Endothelial cell of umbilical vein (primary cell): ENCODE data around the gene C2. TPM values are rescaled to one million over a fixed set of nuclear protein-coding genes. Genes with fewer than 3 reads are reported as not detected.

Source experiments
- BruUV-seq: library from RNA; stranded (reverse); fragments of 400-500 nt; replicated peaks from 2 replicates; lab custom pipeline; 2021; lab: Mats Ljungman, UMichigan
- CTCF ChIA-PET: fragments of 300-600, 350-600 bp; sonication (Branson Sonifier 250); formaldehyde crosslinking; loops from one replicate; lab custom pipeline; 2021; ENCODE audit warnings: antibody characterized with exemption, inconsistent platforms; lab: Charles Lee
- POLR2A ChIA-PET: fragments of 300-600, 350-600 bp; sonication (Branson Sonifier 250); formaldehyde crosslinking; loops from one replicate; lab custom pipeline; 2021; ENCODE audit warnings: antibody characterized with exemption, inconsistent platforms; lab: Charles Lee
- DNase-seq: peaks from one replicate; pipeline ENCODE4 v3.0.0-alpha.2; 2011; ENCODE audit warnings: low read depth, low spot score
- FAIRE-seq: peaks from 2 replicates; lab custom pipeline; 2011; peaks lifted over from hg19 to GRCh38; lab: Jason Lieb, UNC
- H2AFZ ChIP-seq: 2 replicates; pipeline ENCODE4 v1.6.0; 2012; ENCODE audit warnings: low read depth, low read length, control low read depth, inconsistent platforms
- H3K27ac ChIP-seq: 2 replicates; pipeline ENCODE4 v1.5.1; 2011; ENCODE audit warnings: low read depth, mild to moderate bottlenecking, control low read depth, low read length, moderate library complexity; ENCODE audit not compliant: insufficient read depth
- H3K27me3 ChIP-seq, 2 experiments: 2 replicates each; pipeline versions ENCODE4 v1.6.0 to v1.6.1; 2011; ENCODE audit warnings: low read length in 2 of 2, mixed read lengths in 1 of 2; ENCODE audit not compliant: control insufficient read depth in 2 of 2, insufficient read depth in 2 of 2
- H3K36me3 ChIP-seq, 2 experiments: 2 replicates in 1 of 2; 3 replicates in 1 of 2; pipeline ENCODE4 v1.5.1; 2011; ENCODE audit warnings: low read length in 2 of 2, mild to moderate bottlenecking in 1 of 2, moderate library complexity in 1 of 2; ENCODE audit not compliant: control insufficient read depth in 2 of 2, insufficient read depth in 2 of 2; ENCODE audit errors: extremely low read depth in 1 of 2
- H3K4me1 ChIP-seq: 3 replicates; pipeline ENCODE4 v1.5.1; 2011; ENCODE audit warnings: mild to moderate bottlenecking, low read length; ENCODE audit not compliant: control insufficient read depth, insufficient read depth; ENCODE audit errors: extremely low read depth
- H3K4me2 ChIP-seq: 2 replicates; pipeline ENCODE4 v1.6.1; 2011; ENCODE audit warnings: low read length, control low read depth, mixed read lengths; ENCODE audit not compliant: insufficient read depth
- H3K4me3 ChIP-seq, 3 experiments: fragments of 200-600 bp in 1 of 3; sonication (generic), shearing (Covaris generic) in 1 of 3; replicated peaks in 1 of 3; 2 replicates each; pipeline ENCODE4 v1.5.1; 2011 to 2016; ENCODE audit warnings: control low read depth in 3 of 3, low read length in 3 of 3, mild to moderate bottlenecking in 2 of 3, inconsistent platforms in 1 of 3, low read depth in 1 of 3, moderate library complexity in 1 of 3; ENCODE audit not compliant: insufficient read depth in 1 of 3
- H3K79me2 ChIP-seq: 2 replicates; pipeline ENCODE4 v1.6.0; 2012; ENCODE audit warnings: low read length, inconsistent platforms; ENCODE audit not compliant: control insufficient read depth, insufficient read depth
- H3K9ac ChIP-seq: replicated peaks from 2 replicates; pipeline ENCODE3; 2011; ENCODE audit warnings: low read length, control low read depth; ENCODE audit not compliant: insufficient read depth; ENCODE audit errors: extremely low read depth
- H3K9me1 ChIP-seq: replicated peaks from 3 replicates; pipeline ENCODE4 v1.6.0; 2011; ENCODE audit warnings: mild to moderate bottlenecking, low read length; ENCODE audit not compliant: control insufficient read depth, insufficient read depth; ENCODE audit errors: extremely low read depth
- H3K9me3 ChIP-seq: replicated peaks from 2 replicates; pipeline ENCODE4 v1.5.1; 2012; ENCODE audit warnings: low read length, inconsistent platforms; ENCODE audit not compliant: control insufficient read depth, insufficient read depth
- H4K20me1 ChIP-seq: replicated peaks from 2 replicates; pipeline ENCODE3; 2011; ENCODE audit warnings: mild to moderate bottlenecking, low read length; ENCODE audit not compliant: control insufficient read depth, insufficient read depth; ENCODE audit errors: extremely low read depth
- CTCF ChIP-seq, 2 donors: IDR thresholded peaks; 1 replicate in 1 of 2; 2 replicates in 1 of 2; pipeline ENCODE4 v1.5.1; 2011; ENCODE audit warnings: low read length in 2 of 2, mild to moderate bottlenecking in 2 of 2, moderate library complexity in 2 of 2, control low read depth in 1 of 2, inconsistent platforms in 1 of 2, low read depth in 1 of 2; ENCODE audit not compliant: insufficient read depth in 1 of 2; ENCODE audit errors: extremely low read depth in 1 of 2
- EZH2 ChIP-seq: IDR thresholded peaks from 2 replicates; pipeline ENCODE4 v1.6.1; 2012; ENCODE audit warnings: borderline replicate concordance, low read depth, mild to moderate bottlenecking, moderate library complexity, low read length, inconsistent platforms; ENCODE audit not compliant: severe bottlenecking
- FOS ChIP-seq: IDR thresholded peaks from 2 replicates; pipeline ENCODE4 v1.6.1; 2011; ENCODE audit warnings: mild to moderate bottlenecking, low read length, moderate library complexity, borderline replicate concordance; ENCODE audit not compliant: insufficient read depth
- JUN ChIP-seq: IDR thresholded peaks from 2 replicates; pipeline ENCODE4 v1.6.1; 2011; ENCODE audit warnings: borderline replicate concordance, low read depth; ENCODE audit not compliant: insufficient read length, insufficient read depth
- MYC ChIP-seq: IDR thresholded peaks from one replicate; pipeline ENCODE4 v1.6.1; 2011; ENCODE audit warnings: mild to moderate bottlenecking, low read depth, low read length
- POLR2A ChIP-seq: IDR thresholded peaks from 2 replicates; pipeline ENCODE4 v1.6.1; 2012; ENCODE audit warnings: low read depth, mild to moderate bottlenecking, control low read depth, low read length
- POLR2AphosphoS5 ChIP-seq: IDR thresholded peaks from 2 replicates; pipeline ENCODE4 v1.6.1; 2012; ENCODE audit warnings: low read depth, mild to moderate bottlenecking, control low read depth, low read length, moderate library complexity; ENCODE audit not compliant: insufficient read depth
- dilution Hi-C: fragments of 300-500 bp; cut with MboI; formaldehyde crosslinking; loops from one replicate; pipeline ENCODE4 v1.15.0; 2019; ENCODE audit warnings: low sequenced_read_pairs; ENCODE audit not compliant: extremely low pct_ligation_motif_present
- intact Hi-C: fragments of 100-400 bp; cut with micrococcal nuclease; formaldehyde crosslinking; loops from one replicate; pipeline ENCODE4 v1.10.0; 2022
- polyA plus RNA-seq, 4 experiments: library from polyadenylated mRNA; depleted of rRNA in 3 of 4; stranded (reverse) in 3 of 4; unstranded in 1 of 4; fragments of >200 nt; gene quantifications; 2 replicates each; pipeline versions ENCODE4 v1.2.1 to v1.2.3, GENCODE V29; 2011 to 2012; ENCODE audit warnings: missing spikeins in 1 of 4
- total RNA-seq: library from RNA; stranded (reverse); gene quantifications from 2 replicates; pipeline ENCODE4 v1.2.3, GENCODE V29; 2021

The C2 gene
- total and polyA plus RNA-seq, 2 donors (not counting 3 experiments of a cell fraction or from before 2014, with no cell fraction given) = 0.60 TPM; not detected in 1

GRCh38 chr6:31915756-31916155 lies 11.8 kb upstream of the C2 start:
- H4K20me1 ChIP-seq = no peaks in the 10 kb centered on the region
- no peaks in the 10 kb centered on the region for H3K9me3 ChIP-seq
- no peaks in the 10 kb centered on the region for H3K9me1 ChIP-seq
- no peaks in the 10 kb centered on the region for H3K79me2 ChIP-seq
- BruUV-seq = no TSS peak
- no peaks in the 10 kb centered on the region for H3K36me3 ChIP-seq
- no peak overlapping the region for H2AFZ ChIP-seq
- no peak overlapping the region for H3K27ac ChIP-seq
- no peak overlapping the region for H3K4me3 ChIP-seq
- H3K9ac ChIP-seq = no peak overlapping the region
- DNase-seq (no peak), FAIRE-seq (no peak)
- intact Hi-C loops (no loop called here), dilution Hi-C loops (no loop called here)
- CTCF ChIA-PET = no interaction called here
- no peaks in the 10 kb centered on the region for H3K27me3 ChIP-seq
- no peak overlapping the region for H3K4me2 ChIP-seq
- TF ChIP-seq JUN (no peak), POLR2AphosphoS5 (no peak), POLR2A (no peak), CTCF (IDR thresholded peaks at IDR 0.05; ENCODE audit: extremely low read depth in 1 of 2, insufficient read depth in 1 of 2, low read depth in 1 of 2, low read length in 2 of 2) (no peak), FOS (no peak), EZH2 (no peak), MYC (no peak)
- POLR2A ChIA-PET = no interaction called here
- H3K4me1 ChIP-seq = peaks cover 3% of the 10 kb centered on the region
